OCI-M2 (cell line): ENCODE data around the gene AKAP8L.
A peak's percentile ranks its signal among the peaks of the same experiment; 100 is the strongest.

ENCODE experiments used
- DNase-seq: peaks from one replicate; lab custom pipeline; 2025; ENCODE audit not compliant: unreplicated experiment; lab: John Stamatoyannopoulos, UW

AKAP8L gene, protein sequence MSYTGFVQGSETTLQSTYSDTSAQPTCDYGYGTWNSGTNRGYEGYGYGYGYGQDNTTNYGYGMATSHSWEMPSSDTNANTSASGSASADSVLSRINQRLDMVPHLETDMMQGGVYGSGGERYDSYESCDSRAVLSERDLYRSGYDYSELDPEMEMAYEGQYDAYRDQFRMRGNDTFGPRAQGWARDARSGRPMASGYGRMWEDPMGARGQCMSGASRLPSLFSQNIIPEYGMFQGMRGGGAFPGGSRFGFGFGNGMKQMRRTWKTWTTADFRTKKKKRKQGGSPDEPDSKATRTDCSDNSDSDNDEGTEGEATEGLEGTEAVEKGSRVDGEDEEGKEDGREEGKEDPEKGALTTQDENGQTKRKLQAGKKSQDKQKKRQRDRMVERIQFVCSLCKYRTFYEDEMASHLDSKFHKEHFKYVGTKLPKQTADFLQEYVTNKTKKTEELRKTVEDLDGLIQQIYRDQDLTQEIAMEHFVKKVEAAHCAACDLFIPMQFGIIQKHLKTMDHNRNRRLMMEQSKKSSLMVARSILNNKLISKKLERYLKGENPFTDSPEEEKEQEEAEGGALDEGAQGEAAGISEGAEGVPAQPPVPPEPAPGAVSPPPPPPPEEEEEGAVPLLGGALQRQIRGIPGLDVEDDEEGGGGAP

GRCh38 chr19:15418579-15419412 lies at the start of gene AKAP8L:
Gene AKAP8L (minus strand): TSS chr19:15418988. CDS start chr19:15418923, 65 bp downstream.
- DNase-seq = peak; percentile 95

- DNase-seq = no peak
These were observed 49.0 kb upstream of the AKAP8L start for GRCh38 chr19:15467734-15468214.

- no peak for DNase-seq
These were observed 48.3 kb upstream of the AKAP8L start for GRCh38 chr19:15466851-15467733.

DNA sequence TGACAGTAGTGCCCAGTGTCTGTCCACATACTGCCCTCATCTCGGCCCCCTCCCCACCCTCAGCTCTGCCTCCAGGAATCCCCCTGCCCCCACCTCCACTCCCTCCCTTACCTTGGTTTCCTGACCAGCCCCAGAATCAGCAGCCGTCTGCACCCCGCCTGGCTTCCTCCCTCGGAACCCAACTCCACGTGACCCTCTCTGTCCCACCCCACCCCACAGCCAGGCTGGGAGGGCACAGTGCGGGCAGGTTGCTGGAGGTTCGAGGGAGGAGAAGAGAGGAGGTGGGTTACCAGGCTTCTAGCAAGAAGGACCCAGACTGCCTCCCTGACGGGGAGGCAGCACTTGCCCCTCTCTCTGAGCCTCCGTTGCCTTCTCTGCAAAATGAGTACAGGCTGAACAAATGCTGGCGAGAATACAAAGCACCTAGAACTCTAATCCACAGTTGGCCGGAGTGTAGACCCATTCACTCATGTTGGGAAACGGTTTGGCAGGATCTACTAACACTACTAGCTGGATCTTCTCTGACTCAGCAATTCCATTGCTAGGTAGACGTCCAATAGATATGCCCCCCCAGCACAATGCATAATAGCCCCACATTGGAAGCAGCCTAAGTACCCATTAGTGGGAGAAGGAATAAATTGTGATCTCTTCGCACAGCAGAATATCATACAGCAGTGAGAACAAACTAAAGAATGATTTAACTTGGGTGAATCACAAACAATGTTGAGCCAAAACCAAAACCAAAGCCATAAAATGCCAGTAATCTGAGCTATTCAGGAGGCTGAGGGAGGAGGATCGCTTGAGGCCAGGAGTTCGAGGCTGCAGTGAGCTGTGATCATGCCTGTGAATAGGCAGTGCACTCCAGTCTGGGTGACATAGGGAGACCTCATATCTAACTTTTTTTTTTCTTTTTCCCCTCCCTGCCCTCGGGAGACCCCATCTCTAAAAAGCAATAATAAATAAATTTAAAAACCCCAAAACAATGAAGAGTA lies 45.9 kb upstream of the AKAP8L start, which contains the start of gene RASAL3:
Gene RASAL3 (minus strand): TSS at position 151 of the 992 bp plus-strand sequence. CDS start 186 bp downstream, outside the sequence.
- no peak for DNase-seq

GRCh38 chr19:15463861-15464371 lies 45.1 kb upstream of the AKAP8L start:
- DNase-seq = no peak

DNA sequence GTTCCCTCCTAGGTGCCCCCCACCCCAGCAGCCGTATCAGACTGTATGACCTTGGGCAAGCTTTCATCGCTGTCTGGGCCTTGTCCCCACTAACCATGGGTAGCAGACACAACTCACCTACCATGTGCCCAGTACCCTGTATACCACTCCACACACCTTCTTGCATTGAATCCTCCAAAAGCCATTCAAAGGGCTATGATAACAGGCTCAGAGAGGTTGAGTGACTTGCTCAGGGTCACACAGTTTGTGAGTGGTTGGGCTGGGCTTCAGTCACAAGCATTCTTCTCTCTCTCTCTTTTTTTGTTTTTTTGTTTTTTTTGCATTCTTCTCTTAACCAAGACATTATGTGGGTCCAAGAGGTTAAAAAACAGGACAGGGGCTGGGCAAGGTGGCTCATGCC lies 42.9 kb upstream of the AKAP8L start:
- no peak for DNase-seq

DNA sequence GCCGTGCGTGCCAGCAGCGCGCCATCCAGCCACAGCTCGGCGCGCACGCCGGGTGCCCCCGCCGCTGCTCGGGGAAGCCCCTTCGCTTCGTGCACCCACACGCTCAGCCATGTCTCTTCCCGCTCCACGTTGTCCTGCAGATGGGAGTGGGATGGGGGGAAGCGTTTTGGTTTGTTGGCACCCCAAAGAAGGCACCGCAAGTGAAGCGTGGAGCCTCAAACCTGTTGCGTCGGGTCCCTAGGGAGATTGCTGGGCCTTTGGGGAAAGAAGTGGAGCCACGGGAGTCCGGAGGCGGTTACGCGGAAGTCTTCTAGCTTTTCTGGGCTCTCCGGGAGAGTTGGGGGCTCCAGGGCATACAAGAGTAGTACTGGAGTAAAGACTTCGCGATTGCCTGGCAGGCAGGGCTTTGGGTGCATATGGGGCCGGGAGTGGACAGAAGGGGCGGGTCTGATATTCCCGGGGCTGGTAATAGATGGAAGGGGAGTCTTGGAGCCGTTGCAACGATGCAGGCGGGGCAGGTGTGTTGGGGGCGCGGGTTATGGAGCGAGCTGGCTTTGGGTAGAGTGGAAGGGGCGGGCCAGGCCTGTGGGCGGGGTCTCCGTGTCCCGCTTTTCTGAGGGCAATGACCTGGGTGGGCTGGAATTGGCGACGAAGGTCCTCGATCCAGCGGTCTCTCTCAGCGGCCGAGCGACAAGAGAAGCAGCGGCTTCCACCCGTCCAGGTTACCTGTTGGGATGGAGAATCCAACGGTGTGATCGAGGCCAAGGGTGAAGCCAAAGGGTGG lies 39.1 kb upstream of the AKAP8L start:
- DNase-seq = no peak

DNA sequence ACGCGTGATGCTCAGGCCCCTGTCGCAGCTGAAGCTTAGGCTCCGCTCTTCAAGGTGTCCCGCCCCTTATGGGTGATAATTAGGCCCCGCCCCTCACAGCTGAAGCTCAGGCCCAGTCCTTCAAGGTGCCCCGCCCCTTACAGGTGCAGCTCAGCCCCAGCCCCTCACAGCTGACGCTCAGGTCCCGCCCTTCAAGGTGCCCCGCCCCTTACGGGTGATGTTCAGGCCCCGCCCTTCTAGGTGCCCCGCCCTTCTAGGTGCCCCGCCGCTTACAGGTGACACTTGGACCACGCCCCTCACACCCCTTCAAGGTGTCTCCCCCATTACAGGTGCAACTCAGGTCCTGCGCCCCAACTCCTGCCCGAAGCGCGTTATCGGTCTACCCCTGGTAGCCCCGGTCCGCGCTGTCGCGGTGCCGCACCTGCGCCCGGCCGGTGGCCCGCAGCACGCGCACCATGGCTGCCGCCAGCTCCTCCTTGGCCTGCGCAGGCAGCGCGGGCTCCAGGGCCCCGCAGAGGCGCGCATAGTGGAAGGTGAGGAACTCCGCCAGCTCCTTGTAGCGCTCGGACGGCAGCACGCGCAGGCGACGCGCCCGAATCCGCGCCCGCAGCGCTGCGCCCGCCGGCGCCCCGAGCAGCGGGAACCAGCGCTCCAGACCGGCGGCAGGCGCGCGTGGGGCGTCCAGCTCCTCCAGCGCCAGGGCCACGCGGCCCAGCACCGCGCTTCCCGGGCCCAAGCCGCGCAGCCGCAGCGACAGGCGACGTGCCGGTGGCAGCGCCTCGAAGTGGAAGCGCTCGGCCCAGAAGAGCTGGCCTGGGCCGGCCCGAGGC lies 38.3 kb upstream of the AKAP8L start:
- DNase-seq = no peak

DNA sequence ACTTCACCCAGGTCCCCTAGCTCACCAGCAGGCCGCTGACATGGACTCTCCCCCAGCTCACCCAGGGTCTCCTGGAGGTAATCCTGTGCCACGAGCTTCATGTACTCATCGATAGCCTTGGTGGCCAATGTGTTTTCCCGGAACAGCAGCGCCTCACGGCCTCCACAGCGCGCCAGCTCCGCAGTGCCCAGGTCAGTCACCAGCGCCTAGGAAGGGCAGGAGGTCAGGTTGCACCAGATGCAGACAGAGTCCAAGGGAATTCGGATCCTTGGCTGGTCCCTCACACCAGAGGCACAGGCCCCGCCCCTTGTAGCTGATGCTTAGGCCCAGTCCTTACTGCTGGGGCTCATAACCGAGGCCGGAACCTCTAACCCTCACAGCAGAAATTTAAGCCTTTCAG lies 37.7 kb upstream of the AKAP8L start:
- no peak for DNase-seq

DNA sequence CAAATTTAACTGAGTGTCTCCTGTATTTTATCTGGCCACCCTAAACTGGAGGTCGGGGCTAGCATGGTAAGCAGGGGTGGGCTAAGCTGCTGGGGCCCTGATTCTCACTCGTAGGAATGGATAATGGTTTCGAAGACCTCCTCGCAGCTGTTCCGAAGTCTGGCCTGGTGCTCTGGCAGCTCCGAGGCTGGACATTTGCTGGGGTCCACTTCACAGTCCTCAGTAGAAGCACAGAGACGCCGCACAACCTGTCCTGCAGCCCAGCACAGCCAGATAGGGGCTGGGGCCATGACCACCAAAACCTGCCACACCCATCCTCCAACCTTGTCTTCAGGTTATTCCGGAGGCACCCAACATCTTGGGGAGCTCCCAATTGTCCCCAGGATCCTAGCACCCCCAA lies 37.2 kb upstream of the AKAP8L start:
- no peak for DNase-seq

GRCh38 chr19:15453906-15454860 lies 35.4 kb upstream of the AKAP8L start:
- DNase-seq = no peak

DNA sequence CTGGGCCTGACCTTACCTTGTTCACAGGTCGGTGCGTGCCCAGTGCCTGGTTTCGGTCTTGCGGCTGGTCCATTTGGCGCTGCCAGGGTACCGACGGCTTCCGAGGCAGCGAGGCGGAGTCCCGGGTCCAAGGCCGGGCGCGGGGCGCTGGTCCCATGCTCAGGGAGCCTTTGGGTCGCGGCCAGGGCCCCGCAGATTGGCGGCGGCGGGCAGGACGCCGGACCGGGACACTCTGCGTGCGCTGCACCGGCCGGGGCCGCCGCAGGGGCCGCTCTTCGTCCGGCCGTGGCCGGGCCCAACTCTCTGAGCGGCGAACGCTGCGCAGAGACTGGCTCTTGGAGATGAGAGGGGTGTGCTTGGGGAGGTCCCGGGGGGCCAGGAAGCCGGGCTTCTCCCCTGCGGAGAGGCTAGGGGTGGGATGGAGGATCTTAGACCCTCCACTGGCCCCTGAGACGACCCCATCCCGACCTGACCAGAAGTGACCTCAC lies 34.3 kb upstream of the AKAP8L start:
- no peak for DNase-seq

- no peak for DNase-seq
These were observed 33.6 kb upstream of the AKAP8L start for GRCh38 chr19:15452111-15453047.

GRCh38 chr19:15450528-15450890 lies 31.7 kb upstream of the AKAP8L start:
- no peak for DNase-seq
